H1 (cell line): ENCODE results near the gene RPS17. TPM values are rescaled to one million over a fixed set of nuclear protein-coding genes. Genes with fewer than 3 reads are reported as not detected.

Source experiments
- CTCF ChIA-PET: fragments of 300-600 bp; sonication (Branson Sonifier 250); formaldehyde crosslinking; loops from one replicate; lab custom pipeline; 2021; ENCODE audit not compliant: partially characterized antibody; lab: Charles Lee
- POLR2A ChIA-PET: fragments of 300-600 bp; sonication (Branson Sonifier 250); formaldehyde crosslinking; loops from one replicate; lab custom pipeline; 2021; ENCODE audit warnings: inconsistent platforms; ENCODE audit not compliant: partially characterized antibody; lab: Charles Lee
- DNase-seq, 2 experiments: peaks; one replicate each; pipeline versions ENCODE4 v3.0.0 to v3.0.0-alpha.2; 2010 to 2022; ENCODE audit warnings: low spot score in 2 of 2, low read depth in 1 of 2, mixed read lengths in 1 of 2
- FAIRE-seq: peaks from 2 replicates; lab custom pipeline; 2011; peaks lifted over from hg19 to GRCh38; lab: Jason Lieb, UNC
- H2AFZ ChIP-seq: 2 replicates; pipeline ENCODE4 v1.8.1; 2012; ENCODE audit warnings: low read length, inconsistent platforms
- H2AK5ac ChIP-seq: 2 replicates; pipeline ENCODE4 v1.6.1; 2013; ENCODE audit warnings: low read depth, low read length
- H2BK120ac ChIP-seq: replicated peaks from 2 replicates; pipeline ENCODE3; 2013; ENCODE audit warnings: low read depth, low read length, inconsistent platforms
- H2BK12ac ChIP-seq: 2 replicates; pipeline ENCODE4 v1.6.1; 2013; ENCODE audit warnings: low read depth, low read length
- H2BK15ac ChIP-seq: 2 replicates; pipeline ENCODE4 v1.6.1; 2013; ENCODE audit warnings: low read length
- H2BK20ac ChIP-seq: 2 replicates; pipeline ENCODE4 v1.6.1; 2013; ENCODE audit warnings: low read length
- H2BK5ac ChIP-seq: 2 replicates; pipeline ENCODE4 v1.6.1; 2013; ENCODE audit warnings: low read depth, low read length
- H3K14ac ChIP-seq: 2 replicates; pipeline ENCODE4 v1.6.1; 2013; ENCODE audit warnings: inconsistent platforms; ENCODE audit not compliant: insufficient read length
- H3K18ac ChIP-seq: 2 replicates; pipeline ENCODE4 v1.6.1; 2013; ENCODE audit warnings: low read length; ENCODE audit errors: extremely low read depth
- H3K23ac ChIP-seq: 2 replicates; pipeline ENCODE4 v1.6.1; 2013; ENCODE audit warnings: inconsistent platforms; ENCODE audit not compliant: insufficient read length
- H3K23me2 ChIP-seq: 2 replicates; pipeline ENCODE4 v1.6.1; 2013; ENCODE audit warnings: low read depth, low read length
- H3K27ac ChIP-seq: 2 replicates; pipeline ENCODE4 v1.6.1; 2011; ENCODE audit warnings: low read depth, low read length, inconsistent platforms
- H3K27me3 ChIP-seq, 4 experiments: replicated peaks in 1 of 4; 1 replicate in 1 of 4; 2 replicates in 3 of 4; pipeline versions ENCODE4 v1.6.1 to v1.8.1; 2011 to 2013; ENCODE audit warnings: low read length in 3 of 4, mild to moderate bottlenecking in 3 of 4, inconsistent platforms in 2 of 4, mixed read lengths in 2 of 4, moderate library complexity in 1 of 4; ENCODE audit not compliant: control insufficient read depth in 3 of 4, insufficient read depth in 3 of 4; ENCODE audit errors: extremely low read depth in 1 of 4
- H3K36me3 ChIP-seq, 4 experiments: 2 replicates each; pipeline versions ENCODE4 v1.6.1 to v1.8.1; 2011 to 2013; ENCODE audit warnings: mild to moderate bottlenecking in 4 of 4, low read length in 3 of 4, moderate library complexity in 2 of 4, control low read depth in 1 of 4, inconsistent platforms in 1 of 4; ENCODE audit not compliant: insufficient read depth in 4 of 4, control insufficient read depth in 2 of 4
- H3K4ac ChIP-seq: replicated peaks from 2 replicates; pipeline ENCODE3; 2013; ENCODE audit warnings: low read length, low read depth, mixed read lengths, inconsistent platforms; ENCODE audit not compliant: insufficient read length
- H3K4me1 ChIP-seq, 4 experiments: replicated peaks in 1 of 4; 1 replicate in 1 of 4; 2 replicates in 3 of 4; pipeline versions ENCODE4 v1.6.1 to v1.8.1; 2011 to 2013; ENCODE audit warnings: low read length in 3 of 4, inconsistent platforms in 2 of 4, mixed read lengths in 1 of 4; ENCODE audit not compliant: insufficient read depth in 4 of 4, control insufficient read depth in 3 of 4
- H3K4me2 ChIP-seq, 2 experiments: 2 replicates each; pipeline versions ENCODE4 v1.6.1 to v1.8.1; 2011 to 2013; ENCODE audit warnings: low read depth in 2 of 2, low read length in 2 of 2, control low read depth in 1 of 2, inconsistent platforms in 1 of 2, mild to moderate bottlenecking in 1 of 2; ENCODE audit not compliant: insufficient read depth in 1 of 2
- H3K4me3 ChIP-seq, 4 experiments: fragments of 200-600, 300-600 bp in 1 of 4; sonication (generic), shearing (Covaris generic), sonication (Bioruptor Twin) in 1 of 4; 2 replicates each; pipeline versions ENCODE4 v1.5.1 to v1.8.1; 2011 to 2016; ENCODE audit warnings: low read length in 4 of 4, low read depth in 3 of 4, control low read depth in 2 of 4, inconsistent platforms in 2 of 4, mild to moderate bottlenecking in 2 of 4, mixed read lengths in 1 of 4, moderate library complexity in 1 of 4; ENCODE audit not compliant: insufficient read depth in 2 of 4; ENCODE audit errors: extremely low read depth in 1 of 4
- H3K56ac ChIP-seq: replicated peaks from 2 replicates; pipeline ENCODE3; 2013; ENCODE audit warnings: low read depth, mild to moderate bottlenecking, mixed read lengths, low read length, inconsistent platforms; ENCODE audit not compliant: insufficient read length
- H3K79me1 ChIP-seq: 2 replicates; pipeline ENCODE4 v1.6.1; 2013; ENCODE audit warnings: low read depth, low read length, control low read depth
- H3K79me2 ChIP-seq, 2 experiments: 2 replicates each; pipeline versions ENCODE4 v1.6.1 to v1.8.1; 2012 to 2013; ENCODE audit warnings: low read length in 2 of 2, mild to moderate bottlenecking in 2 of 2, inconsistent platforms in 1 of 2; ENCODE audit not compliant: insufficient read depth in 2 of 2, control insufficient read depth in 1 of 2
- H3K9ac ChIP-seq, 4 experiments: replicated peaks in 1 of 4; 1 replicate in 1 of 4; 2 replicates in 3 of 4; pipeline versions ENCODE4 v1.6.1 to v1.8.1; 2011 to 2013; ENCODE audit warnings: low read depth in 3 of 4, low read length in 3 of 4, control low read depth in 2 of 4, mild to moderate bottlenecking in 2 of 4, moderate library complexity in 2 of 4, inconsistent platforms in 1 of 4; ENCODE audit errors: extremely low read depth in 1 of 4
- H3K9me3 ChIP-seq, 2 experiments: 2 replicates each; pipeline versions ENCODE4 v1.6.1 to v1.8.1; 2012 to 2013; ENCODE audit warnings: mild to moderate bottlenecking in 2 of 2, moderate library complexity in 2 of 2, control low read depth in 1 of 2, inconsistent platforms in 1 of 2, low read depth in 1 of 2, low read length in 1 of 2, mixed read lengths in 1 of 2; ENCODE audit not compliant: insufficient read depth in 2 of 2
- H4K20me1 ChIP-seq, 2 experiments: replicated peaks in 1 of 2; 2 replicates each; pipeline versions ENCODE3 to v1.8.1; 2011 to 2013; ENCODE audit warnings: inconsistent platforms in 2 of 2, low read length in 2 of 2, mild to moderate bottlenecking in 1 of 2; ENCODE audit not compliant: insufficient read depth in 2 of 2, control insufficient read depth in 1 of 2
- H4K5ac ChIP-seq: 2 replicates; pipeline ENCODE4 v1.6.1; 2013; ENCODE audit warnings: low read length, low read depth, mixed read lengths, inconsistent platforms; ENCODE audit not compliant: insufficient read length
- H4K8ac ChIP-seq: 2 replicates; pipeline ENCODE4 v1.8.0; 2013; ENCODE audit warnings: mild to moderate bottlenecking, moderate library complexity, low read length, inconsistent platforms; ENCODE audit not compliant: insufficient read depth; ENCODE audit errors: extremely low read depth
- H4K91ac ChIP-seq: replicated peaks from 2 replicates; pipeline ENCODE3; 2013; ENCODE audit warnings: low read length, mixed read lengths, inconsistent platforms; ENCODE audit not compliant: insufficient read length
- CREB1 ChIP-seq: IDR thresholded peaks from 2 replicates; pipeline ENCODE4 v1.6.1; 2012; ENCODE audit warnings: inconsistent platforms
- EP300 ChIP-seq, 2 experiments: IDR thresholded peaks; 1 replicate in 1 of 2; 2 replicates in 1 of 2; pipeline ENCODE4 v1.6.1; 2011 to 2012; ENCODE audit warnings: low read depth in 2 of 2, low read length in 2 of 2, mild to moderate bottlenecking in 2 of 2, borderline replicate concordance in 1 of 2, inconsistent platforms in 1 of 2, moderate library complexity in 1 of 2
- KDM1A ChIP-seq: fragments of 200-600, 300-600 bp; sonication (generic); IDR thresholded peaks from 2 replicates; pipeline ENCODE4 v1.7.1; 2016; ENCODE audit warnings: mild to moderate bottlenecking, low read length, borderline replicate concordance
- MAFK ChIP-seq: IDR thresholded peaks from 2 replicates; pipeline ENCODE4 v1.6.1; 2012; ENCODE audit warnings: low read depth, mild to moderate bottlenecking, improper control_type of control experiment, low read length
- MAX ChIP-seq: IDR thresholded peaks from 2 replicates; pipeline ENCODE4 v1.6.1; 2012; ENCODE audit warnings: inconsistent platforms
- POLR2AphosphoS5 ChIP-seq: IDR thresholded peaks from 2 replicates; pipeline ENCODE4 v1.6.1; 2011; ENCODE audit warnings: low read depth, low read length
- RBBP5 ChIP-seq: IDR thresholded peaks from 2 replicates; pipeline ENCODE4 v1.7.1; 2012; ENCODE audit warnings: low read depth, mild to moderate bottlenecking, inconsistent platforms, low read length, moderate library complexity, borderline replicate concordance
- TAF1 ChIP-seq: IDR thresholded peaks from 2 replicates; pipeline ENCODE4 v1.6.1; 2011; ENCODE audit warnings: mild to moderate bottlenecking, low read depth, low read length
- TBP ChIP-seq: IDR thresholded peaks from 2 replicates; pipeline ENCODE4 v1.6.1; 2011; ENCODE audit warnings: low read depth, low read length, improper control_type of control experiment
- USF2 ChIP-seq: IDR thresholded peaks from 2 replicates; pipeline ENCODE4 v1.6.1; 2011; ENCODE audit warnings: low read length, improper control_type of control experiment
- YY1 ChIP-seq: IDR thresholded peaks from 2 replicates; pipeline ENCODE4 v1.6.1; 2011; ENCODE audit warnings: low read depth, mild to moderate bottlenecking, low read length
- WGBS, 2 experiments: shearing (Covaris generic) in 1 of 2; methylation state at CpG; one replicate each; pipeline versions ENCODE4 v1.1.6 to v1.1.7; 2013 to 2015; ENCODE audit warnings: low lambda C conversion rate in 2 of 2, mixed read lengths in 2 of 2, inconsistent platforms in 1 of 2, low coverage in 1 of 2, missing lambda C conversion rate in 1 of 2; ENCODE audit not compliant: insufficient replicate concordance in 2 of 2, insufficient coverage in 1 of 2, insufficient read length in 1 of 2; ENCODE audit errors: extremely low coverage in 1 of 2, missing lambda C conversion rate in 1 of 2; 5-methylcytosine and 5-hydroxymethylcytosine counted together
- polyA plus RNA-seq, 7 experiments: library from polyadenylated mRNA; depleted of rRNA in 3 of 7; stranded (reverse) in 5 of 7; unstranded in 2 of 7; fragments of >200 nt in 5 of 7; fragments of 200-250 nt in 2 of 7; gene quantifications; 1 replicate in 5 of 7; 2 replicates in 1 of 7; 4 replicates in 1 of 7; pipeline versions ENCODE4 v1.2.1 to v1.2.3, GENCODE V29; 2011 to 2013; ENCODE audit warnings: missing spikeins in 2 of 7, mixed read lengths in 2 of 7
- total RNA-seq: library from RNA; stranded (reverse); fragmentation: NEBNext Ultra II Directional; extraction: Animal tissue kit (Norgen Biotek cat#: 25700); gene quantifications from 2 replicates; pipeline ENCODE4 v1.2.1, GENCODE V29; 2021

RPS17 gene
- total and polyA plus RNA-seq, 2 of the 8 experiments (the other 6 are each of a cell fraction or from before 2014, with no cell fraction given): 2,416 to 5,590 TPM

- H4K20me1 ChIP-seq: no peaks in the 10 kb centered on the region
- no peaks in the 10 kb centered on the region; a peak in 2 of 7 replicates for H3K27me3 ChIP-seq
- no peak overlapping the region for H3K27ac ChIP-seq
- H2BK12ac ChIP-seq: peak overlapping the region; percentile 93
- DNase-seq (peak; percentile 43 to 69), FAIRE-seq (no peak)
- no peak overlapping the region for H2AK5ac ChIP-seq
- no peaks in the 10 kb centered on the region for H3K79me2 ChIP-seq
- no peaks in the 10 kb centered on the region for H3K36me3 ChIP-seq
- peak overlapping the region; percentile 12 to 50 (median 22); a peak in 6 of 8 replicates for H3K4me3 ChIP-seq
- H3K23me2 ChIP-seq: peaks cover 4% of the 10 kb centered on the region
- H3K14ac ChIP-seq: no peak overlapping the region
- no peak overlapping the region for H4K5ac ChIP-seq
- CTCF ChIA-PET: interaction anchor here (0.9 to 1.7 kb wide), 4 partner anchors 15 to 428 kb away, joined by 3 to 6 read pairs (median 3); no protein-coding TSS in a partner anchor
- H3K4ac ChIP-seq: no peak overlapping the region
- H2BK5ac ChIP-seq: no peak overlapping the region
- H3K4me2 ChIP-seq: peak overlapping the region; percentile 82 to 98
- peak overlapping the region; percentile 46; the same call in 1 of the 2 replicates for H4K8ac ChIP-seq
- H2AFZ ChIP-seq: peak overlapping the region; percentile 99
- no peak overlapping the region for H2BK20ac ChIP-seq
- POLR2A ChIA-PET: interaction anchor here (0.9 to 6.9 kb wide), 4 partner anchors 15 to 34 kb away, joined by 3 to 79 read pairs (median 4); partner anchors contain the start of gene RPS17
- H4K91ac ChIP-seq: no peak overlapping the region
- peaks cover 9 to 16% (median 11%) of the 10 kb centered on the region in 4 experiments for H3K4me1 ChIP-seq
- H3K18ac ChIP-seq: peak overlapping the region; percentile 44; the same call in 1 of the 2 replicates
- H3K23ac ChIP-seq: no peak overlapping the region
- WGBS, 2 experiments: 10% methylated on average over 15 of the region's 17 CpGs; no CpG with 5 or more reads in 1 of the 2 experiments
- no peaks in the 10 kb centered on the region for H3K79me1 ChIP-seq
- H2BK120ac ChIP-seq: no peak overlapping the region
- H2BK15ac ChIP-seq: no peak overlapping the region
- H3K9me3 ChIP-seq: no peaks in the 10 kb centered on the region
- H3K56ac ChIP-seq: no peak overlapping the region
- peak overlapping the region in 1 of 4 experiments; percentile 16; a peak in 4 of 7 replicates for H3K9ac ChIP-seq
- TF ChIP-seq EP300 (IDR thresholded peaks at IDR 0.05; ENCODE audit: borderline replicate concordance in 1 of 2, low read depth in 2 of 2, low read length in 2 of 2) (no peak; a peak in 1 of 3 replicates), MAFK (no peak), KDM1A (no peak), RBBP5 (0 out of 2 replicates have a peak, but pooled peaks have one; percentile 25), USF2 (peak; percentile 37; the same call in 1 of the 2 replicates), MAX (peak; percentile 38; the same call in 1 of the 2 replicates), TAF1 (0 out of 2 replicates have a peak, but pooled peaks have one; percentile 51), TBP (peak; percentile 22; the same call in 1 of the 2 replicates), POLR2AphosphoS5 (peak; percentile 52), CREB1 (peak; percentile 72; the same call in 1 of the 2 replicates), YY1 (peak; percentile 52; the same call in 1 of the 2 replicates)
Observed at GRCh38 chr15:82571722-82572222, 31.5 kb upstream of the RPS17 start.
